Stimulated activated CD4-positive, alpha-beta T cell treated with anti-CD3 and anti-CD28 coated beads, Interleukin-1b, Interleukin-23, amount 100 ng/mL, for 4 hours (primary cell): ENCODE results near the gene HELZ.
"Not testable (repeated sequence)": the region's sequence is repeated elsewhere in the genome, so short reads cannot be mapped to it uniquely, and the experiment has no call there.

Source experiments
- DNase-seq, 2 donors: peaks; one replicate each; pipeline ENCODE4 v3.0.0-alpha.2; 2020; ENCODE audit warnings: low read depth in 2 of 2

The HELZ gene

DNA sequence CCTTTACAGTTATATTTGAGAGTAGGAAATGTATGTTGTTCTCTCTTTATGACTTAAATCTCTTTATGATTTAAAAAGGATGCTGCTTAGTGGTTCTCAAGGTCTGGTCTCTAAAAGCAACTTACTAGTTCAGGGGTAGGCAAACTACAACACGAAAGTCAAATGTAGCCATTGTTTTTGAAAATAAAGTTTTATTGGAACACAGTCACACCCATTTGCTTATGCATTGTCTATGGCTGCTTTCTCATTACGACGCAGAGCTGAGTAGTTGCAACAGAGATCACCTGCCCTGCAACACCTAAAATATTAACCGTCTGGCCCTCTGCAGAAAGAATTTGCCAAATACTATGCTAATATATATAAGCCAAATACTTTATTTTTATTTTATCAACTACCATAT lies 58.2 kb downstream of the HELZ start:
- DNase-seq: no peak

DNA sequence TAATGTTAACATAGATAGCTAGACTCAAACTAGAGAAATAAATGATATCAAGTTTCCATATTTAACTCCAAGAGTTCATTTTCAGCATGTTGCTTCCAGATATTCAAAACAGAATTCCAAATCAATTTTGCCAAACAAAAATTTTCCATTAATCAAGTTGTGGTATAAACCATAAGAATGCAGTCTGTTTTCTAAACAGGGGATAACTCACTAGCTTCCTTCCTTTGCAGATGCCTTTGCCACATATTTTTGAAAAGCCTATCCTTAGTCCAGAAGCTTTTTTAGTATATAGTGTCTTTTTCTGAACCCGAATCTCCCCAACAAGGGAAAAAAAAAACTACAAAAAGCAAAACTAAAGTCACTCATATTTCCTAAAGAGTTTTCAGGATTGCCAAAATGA lies 61.5 kb downstream of the HELZ start:
- no peak for DNase-seq

DNA sequence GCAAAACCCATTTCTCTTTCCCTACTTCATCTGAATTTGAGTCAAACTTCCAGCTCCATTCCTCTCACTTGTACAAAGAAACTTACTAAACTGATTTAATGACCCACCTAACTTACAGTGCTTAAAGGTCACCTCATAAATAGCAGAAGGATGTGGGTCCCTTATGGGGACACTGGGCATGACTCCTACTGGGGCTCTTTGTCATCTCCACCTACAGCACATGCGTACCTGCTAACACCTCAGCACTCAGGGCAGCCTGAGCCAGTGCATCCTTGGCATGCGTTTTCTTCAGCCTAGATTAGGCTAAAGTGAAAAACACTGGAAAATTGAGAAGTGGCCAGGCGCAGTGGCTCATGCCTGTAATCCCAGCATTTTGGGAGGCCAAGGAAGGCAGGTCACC lies 63.2 kb downstream of the HELZ start:
- DNase-seq: no peak

DNA sequence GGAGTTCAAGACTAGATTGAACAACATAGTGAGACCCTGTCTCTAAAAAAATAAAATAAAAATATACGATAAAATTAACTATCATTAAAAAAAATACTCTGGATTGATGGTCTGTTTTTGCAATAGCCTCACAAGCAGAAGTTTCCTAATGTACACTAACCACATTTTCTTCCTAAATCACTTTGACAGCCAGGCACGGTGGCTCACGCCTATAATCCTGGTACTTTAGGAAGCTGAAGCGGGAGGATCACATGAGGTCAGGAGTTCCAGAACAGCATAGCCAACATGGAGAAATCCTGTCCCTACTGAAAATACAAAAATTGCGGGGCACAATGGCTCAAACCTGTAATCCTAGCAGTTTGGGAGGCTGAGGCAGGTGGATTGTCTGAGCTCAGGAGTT lies 64.7 kb downstream of the HELZ start:
- DNase-seq: no peak

DNA sequence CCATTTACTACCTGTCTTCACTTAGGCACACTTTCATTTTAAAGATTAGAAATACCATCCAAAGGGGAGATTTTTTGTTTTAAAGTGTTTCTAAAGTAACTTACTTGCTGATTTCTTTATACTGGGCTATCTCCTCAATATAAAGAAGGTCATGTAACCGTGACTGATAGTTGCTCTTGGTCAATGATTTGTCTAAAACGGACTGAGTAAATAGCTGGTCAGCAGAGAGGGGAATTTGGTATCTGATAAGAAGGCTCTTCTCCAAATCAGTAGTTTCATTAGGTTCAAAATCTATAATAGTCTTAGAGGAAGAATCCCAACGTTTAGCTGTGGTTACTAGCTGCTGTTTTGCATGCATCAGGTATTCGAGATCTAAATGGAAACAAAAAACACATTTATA lies 66.4 kb downstream of the HELZ start:
- no peak for DNase-seq

DNA sequence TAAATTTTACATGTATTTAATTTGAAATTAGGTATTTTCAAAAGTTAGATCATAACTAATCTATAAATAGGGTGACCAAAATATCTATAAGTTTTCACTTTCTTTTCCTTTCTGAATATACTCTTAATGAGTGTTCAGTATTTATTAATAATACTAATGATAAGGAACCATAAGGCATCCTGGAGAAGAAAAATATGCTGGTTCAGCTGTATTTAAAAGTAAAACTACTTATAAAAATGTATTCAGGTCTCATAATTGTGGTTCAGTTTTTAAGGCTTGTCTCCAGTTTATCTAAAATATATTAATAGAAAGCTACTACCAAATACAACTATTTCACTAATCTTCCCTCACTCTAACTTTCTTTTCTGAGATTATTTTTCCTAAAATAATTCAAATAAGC lies 67.3 kb downstream of the HELZ start:
- no peak for DNase-seq

DNA sequence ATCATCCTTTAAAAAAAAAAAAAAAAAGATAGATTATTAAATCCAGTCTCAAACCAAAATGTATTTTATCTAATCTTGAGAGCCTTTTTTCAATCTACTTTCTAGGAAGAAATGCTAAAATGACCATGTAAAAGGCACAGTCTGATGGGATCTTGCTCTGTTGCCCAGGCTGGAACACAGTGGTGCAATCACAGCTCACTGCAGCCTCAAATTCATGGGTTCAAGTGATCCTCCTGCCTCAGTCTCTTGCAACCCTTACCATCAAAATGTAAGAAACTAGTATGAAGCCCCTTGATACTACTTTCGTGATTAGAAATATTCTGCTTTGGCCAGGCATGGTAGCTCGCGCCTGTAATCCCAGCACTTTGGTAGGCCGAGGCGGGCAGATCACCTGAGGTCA lies 70.8 kb downstream of the HELZ start:
- DNase-seq: no peak

DNA sequence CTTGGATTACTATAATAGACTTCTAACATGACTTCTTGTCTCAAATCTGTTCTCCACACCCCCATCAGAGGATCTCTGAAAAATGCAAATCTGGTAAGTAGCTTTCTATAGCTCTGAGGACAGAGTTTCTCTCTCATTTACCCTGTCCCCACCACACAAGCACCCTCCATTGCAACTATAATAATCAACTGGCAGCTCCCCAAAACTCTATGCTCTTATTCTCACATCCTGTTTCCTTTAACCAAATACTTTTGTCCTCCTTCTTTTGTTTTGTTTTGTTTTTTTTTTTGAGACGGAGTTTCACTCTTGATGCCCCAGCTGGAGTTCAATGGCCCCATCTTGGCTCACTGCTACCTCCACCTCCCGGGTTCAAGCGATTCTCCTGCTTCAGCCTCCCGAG lies 73.4 kb downstream of the HELZ start:
- no peak for DNase-seq

DNA sequence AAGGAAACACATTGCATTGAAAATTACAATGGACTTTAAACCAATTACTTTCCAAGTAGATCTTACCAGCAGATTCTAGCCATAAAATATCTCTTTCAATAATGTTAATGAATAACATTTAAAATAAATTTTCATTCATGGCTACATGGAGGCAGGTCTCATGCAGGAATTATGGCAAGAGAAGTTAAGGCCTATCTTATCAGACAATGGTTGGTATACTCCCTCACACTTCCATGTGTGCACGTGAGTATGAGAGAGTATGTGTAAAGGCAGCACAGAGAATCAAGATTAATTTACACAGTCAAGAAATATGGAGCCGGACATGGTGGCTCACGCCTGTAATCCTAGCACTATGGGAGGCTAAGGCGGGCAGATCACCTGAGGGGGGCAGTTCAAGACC lies 76.5 kb downstream of the HELZ start:
- DNase-seq: no peak

DNA sequence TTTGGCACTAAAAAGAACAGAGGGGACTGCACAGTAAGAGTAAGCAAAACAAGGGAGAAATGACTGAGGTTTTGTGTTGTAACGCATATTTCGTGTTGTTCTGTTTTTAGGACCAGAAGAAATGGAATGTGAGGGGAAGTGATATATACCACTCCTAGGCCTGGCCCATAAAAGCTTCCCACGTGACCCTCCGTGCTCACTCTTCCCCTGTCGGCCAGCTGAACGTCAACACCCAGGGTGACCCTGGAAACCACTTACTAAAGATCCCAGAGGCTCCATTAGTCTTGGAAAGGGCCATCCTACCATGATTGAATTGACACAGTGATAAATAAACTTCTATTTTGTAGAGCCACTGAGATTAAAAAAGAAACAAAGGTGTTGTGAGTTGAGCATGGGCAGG lies 79.8 kb downstream of the HELZ start:
- DNase-seq: no peak

DNA sequence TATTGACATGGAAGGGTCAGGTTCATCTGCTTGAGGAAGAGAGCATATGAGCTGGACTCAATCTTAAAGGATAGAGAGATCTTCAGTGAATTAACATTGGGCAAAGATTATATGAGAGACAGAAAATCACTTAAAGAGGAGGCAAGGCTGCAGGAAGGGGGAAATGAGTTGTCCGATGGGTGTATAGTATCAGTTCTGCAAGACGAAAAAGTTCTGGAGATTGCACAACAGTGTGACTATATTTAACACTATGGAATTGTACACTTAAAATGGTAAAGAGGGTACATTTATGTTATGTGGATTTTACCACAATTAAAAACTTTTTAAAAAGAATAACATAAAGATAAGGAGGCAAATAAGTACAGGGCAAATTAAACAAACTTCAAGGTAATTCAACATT lies 80.7 kb downstream of the HELZ start:
- no peak for DNase-seq

DNA sequence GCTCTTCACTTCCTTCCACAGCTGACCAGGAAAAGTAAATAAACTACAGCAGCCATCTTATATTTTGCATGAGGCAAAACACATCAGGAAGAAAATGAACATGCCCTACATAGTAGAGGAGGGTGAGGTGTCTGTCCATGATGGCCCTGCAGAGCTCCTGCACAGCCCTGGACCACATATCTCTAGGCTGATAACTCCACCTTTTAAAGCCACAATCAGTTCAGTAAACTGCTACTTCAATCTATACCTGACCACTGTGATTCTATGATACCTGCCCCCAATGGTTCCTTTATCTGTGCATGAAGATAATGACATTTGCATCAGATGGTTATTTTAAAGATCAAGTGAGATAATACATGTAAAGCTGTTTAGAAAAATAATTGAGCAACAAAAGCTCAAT lies 82.2 kb downstream of the HELZ start:
- no peak for DNase-seq

DNA sequence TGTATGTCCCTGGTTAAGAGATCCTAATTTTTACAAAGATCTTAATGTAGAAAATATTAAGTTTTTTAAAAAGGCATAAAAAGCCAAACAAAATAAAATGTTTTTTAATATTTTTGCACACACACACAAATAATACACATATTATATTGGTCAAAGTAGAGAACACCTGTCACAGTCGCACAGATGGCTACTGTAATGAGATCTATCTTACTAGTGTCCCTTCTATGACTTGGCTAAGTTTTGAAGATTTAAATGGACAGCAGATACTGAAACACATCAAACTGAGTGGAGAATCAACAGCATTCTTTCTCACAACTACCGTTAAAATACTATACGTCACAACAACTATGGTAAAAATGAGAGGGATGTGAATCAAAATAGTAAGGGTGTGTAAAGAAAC lies 83.4 kb downstream of the HELZ start:
- DNase-seq: no peak

DNA sequence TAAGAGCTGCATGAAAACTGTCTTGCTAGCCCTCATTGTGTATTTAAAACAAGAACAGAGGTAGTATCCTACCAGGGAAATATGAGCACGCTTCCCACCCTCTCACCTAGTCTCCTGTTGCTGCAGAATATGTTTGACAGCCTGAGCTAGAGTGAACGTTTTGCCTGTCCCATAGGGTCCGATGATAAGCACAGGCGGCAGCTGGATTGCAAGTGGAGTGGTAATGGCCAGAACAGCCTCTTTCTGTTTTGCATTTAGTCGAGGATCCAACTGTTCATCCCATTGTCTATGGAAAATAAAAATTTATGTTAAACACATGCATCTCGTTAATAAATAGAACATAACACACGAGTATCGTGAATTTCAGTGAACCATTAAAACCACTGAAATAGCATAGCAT lies 84.2 kb downstream of the HELZ start:
- DNase-seq: no peak

DNA sequence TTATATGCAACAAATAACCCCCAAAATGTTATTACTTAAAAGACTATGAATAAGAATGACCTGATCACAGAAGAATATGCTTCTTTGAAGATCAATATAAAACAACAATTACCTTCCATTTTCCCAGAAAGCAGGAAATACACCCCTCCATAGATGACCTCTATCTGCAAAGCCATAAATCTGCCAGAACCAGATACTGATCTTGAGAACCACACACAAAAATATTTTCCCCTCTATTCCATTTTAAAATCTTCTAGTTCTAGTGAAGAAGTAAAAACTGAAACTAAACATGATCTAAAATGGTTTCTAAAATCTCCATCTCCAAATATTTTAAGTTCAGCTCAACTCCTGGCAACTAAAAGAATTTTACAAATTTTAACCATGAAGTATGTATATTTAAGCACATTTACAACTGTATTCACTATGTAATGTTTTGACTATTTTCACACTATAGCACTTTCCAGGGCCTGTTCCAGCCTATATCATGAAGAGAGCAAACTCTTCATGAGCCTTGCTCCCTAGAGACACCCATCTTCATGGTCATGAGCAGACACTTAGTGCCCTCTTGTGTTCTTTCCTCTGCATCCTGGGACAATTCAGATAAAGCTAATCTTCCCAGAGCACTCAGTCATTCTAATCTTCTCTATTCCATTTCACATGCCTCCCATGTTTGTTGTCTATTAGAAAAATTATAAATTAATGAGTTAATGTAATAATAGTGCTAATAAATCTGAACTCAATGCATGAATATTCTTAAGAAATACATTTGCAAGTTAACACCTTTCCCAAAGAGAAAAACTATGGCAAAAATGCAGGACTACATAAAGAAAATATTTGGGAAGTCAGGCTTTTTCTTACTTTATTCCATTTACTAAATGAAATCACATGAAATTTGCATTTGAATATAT lies 87.0 kb downstream of the HELZ start:
- DNase-seq: no peak

DNA sequence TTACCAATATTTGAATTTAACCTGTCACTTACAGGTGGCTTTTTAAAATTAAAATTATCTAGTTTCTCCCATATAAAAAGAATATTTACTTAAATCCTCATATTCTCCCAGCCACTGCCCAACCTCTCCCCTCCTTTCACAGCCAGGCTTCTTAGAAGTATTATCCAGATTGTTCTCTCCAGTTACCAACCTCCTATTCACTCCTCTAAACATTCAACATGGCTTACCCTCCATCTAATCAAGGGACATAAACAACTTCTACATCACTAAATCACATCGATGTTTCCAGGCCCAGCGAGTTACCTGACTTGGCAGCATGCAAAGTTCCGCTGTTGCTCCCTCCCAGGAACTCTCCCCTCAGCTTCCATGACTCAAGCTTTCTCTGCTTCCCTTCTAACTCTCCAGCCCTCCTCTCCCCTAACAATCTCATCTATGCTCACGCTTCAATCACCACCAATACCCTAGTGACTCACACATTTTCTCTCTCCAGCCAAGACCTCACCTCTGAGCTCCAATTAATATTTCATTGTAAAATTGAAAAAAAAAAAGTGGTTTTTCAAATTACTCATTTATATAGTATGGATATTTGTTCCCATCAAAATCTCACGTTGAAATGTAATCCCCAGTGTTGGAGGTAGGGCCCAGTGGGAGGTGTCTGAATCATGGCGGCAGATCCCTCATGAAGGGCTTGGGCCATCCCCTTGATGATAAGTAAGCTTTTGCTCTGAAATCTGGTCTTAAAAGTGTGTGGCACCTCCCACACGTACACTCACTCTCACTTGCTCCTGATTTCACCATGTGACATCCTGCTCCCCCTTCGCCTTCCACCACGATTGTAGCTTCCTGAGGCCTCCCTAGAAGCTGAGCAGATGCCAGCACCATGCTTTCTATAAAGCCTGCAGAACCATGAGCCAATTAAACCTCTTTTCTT lies 88.5 kb downstream of the HELZ start:
- no peak for DNase-seq

DNA sequence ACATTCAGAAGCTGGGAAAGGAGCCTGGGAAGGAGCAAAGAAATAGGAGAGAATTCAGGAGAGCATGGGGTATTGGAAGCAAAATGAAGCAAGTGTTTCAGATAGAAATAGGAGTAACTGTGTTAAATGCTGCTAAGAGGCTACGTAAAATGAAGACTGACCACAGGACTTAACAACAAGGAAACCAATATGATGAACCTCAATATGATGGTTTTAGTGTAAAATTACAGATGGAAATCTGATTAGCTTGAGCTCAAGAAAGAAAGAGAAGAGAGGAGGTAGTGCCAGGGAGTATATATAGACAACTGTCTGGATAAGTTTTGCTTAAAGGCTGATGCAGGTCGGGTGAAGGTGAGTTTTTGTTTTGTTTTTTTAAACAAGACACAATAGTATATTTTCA lies 92.2 kb downstream of the HELZ start:
- DNase-seq: no peak

DNA sequence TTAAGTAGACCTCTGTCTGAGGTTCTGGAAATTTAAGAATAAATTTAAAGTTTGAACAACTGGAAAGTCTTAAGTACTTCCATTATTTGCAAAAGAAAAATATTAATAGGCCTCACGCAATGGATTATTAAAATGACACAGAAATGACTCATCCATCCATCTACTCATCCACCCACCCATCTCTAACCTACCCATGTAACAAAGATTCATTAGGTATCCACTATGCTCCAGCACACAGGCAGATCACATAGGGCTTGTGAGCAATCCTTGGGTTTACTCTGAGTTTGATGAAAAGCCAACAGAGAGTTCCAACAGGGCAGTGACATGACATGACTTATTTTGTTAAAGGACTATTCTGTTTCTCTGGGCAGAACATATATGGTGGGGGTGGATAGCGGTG lies 93.3 kb downstream of the HELZ start:
- DNase-seq: no peak

DNA sequence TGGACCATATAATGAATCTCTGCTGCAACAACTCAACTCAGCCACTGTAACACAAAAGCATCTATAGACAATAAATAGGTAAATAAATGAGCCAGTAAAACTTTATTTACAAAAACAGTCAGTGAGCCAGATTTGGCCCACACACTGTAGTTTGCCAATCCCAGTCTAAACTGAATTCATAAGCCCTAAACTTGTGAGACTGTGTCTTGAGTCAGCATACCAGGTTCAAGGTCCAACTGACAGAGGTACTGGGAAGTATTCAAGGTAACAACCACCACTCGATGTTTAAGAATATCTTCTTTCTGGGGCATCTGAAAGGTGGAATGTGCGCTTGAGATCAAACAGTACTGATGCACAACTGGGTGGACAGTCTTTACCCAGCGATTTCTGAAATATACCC lies 94.2 kb downstream of the HELZ start:
- DNase-seq: no peak

DNA sequence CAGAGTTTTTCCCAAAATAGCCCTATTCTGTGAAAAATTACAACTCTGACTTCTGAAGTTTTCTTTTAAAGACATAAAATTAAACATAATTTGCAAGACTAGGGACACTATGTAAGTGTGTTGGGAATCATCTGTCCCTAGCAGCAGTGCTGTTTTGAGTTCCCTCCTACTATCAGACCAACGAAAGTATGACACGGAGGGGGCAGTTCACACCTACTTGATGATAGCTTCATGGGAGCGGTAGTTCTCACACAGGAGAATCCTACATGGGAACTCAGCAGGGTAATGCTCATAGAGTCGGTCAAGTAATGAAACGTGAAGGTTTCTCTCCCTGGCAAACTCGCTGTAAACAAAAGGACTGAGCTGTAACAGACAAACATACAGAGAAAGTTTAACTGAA lies 96.6 kb downstream of the HELZ start:
- DNase-seq: no peak

DNA sequence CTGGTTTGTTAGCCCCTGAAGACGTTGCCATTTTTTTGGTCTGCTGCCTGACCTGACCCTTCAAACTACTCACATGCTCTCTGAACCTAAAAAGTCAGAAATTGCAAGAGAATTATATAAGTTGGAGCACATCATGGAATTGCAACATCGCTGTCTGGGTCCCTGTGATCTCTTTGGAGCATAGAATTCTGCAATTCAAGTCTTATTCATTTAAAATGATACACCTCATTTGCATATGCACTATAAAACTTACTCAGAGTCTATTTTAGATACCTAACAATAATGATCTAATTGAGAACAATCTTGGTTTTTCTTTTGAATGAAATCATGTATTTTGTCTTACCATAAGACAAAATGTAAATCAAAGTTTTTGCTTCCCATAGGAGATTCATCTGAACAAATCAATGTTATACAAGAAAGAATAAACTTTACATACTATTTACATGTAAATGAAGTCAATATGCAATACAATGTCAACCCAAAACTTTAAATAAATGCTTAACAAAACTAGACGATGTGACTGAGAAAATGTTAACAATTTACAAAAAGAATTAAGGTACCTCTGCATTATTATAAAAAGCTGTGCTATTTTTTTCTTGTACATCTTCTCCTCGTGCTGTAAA lies 99.7 kb downstream of the HELZ start:
- DNase-seq: no peak

DNA sequence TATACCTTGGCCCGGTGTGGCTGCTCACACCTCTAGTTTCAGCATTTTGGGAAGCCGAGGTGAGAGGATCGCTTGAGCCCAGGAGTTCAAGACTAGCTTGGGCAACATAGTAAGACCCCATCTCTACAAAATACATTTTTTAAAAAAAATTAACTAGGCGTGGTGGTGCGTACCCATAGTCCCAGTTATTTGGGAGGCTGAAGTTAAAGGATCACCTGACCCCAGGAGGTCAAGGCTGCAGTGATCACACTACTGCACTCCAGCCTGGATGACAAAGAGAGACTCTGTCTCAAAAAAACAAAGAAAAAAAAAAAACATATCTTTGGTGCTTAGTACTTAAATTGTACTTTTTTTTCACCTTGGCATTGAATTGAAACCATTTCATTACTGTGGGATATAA lies 101.7 kb downstream of the HELZ start:
- no peak for DNase-seq

DNA sequence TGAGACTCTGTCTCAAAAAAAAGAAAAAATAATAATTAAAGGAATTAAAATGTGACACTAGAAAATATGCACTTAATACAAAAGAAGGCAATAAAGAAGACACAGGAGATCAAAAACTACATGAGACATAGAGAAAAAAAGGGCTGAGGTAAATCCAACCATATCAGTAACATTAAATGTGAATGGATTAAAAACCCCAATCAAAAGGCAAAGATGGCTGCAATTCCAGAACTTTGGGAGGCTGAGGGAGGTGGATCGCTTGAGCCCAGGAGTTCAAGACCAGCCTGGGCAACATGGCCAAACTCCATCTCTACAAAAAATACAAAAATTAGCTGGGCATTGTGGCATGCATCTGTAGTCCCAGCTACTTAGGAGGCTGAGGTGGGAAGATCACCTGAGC lies 103.0 kb downstream of the HELZ start:
- DNase-seq: not testable (repeated sequence)
